ENCODE results near the gene MLLT6. TPM values are rescaled to one million over a fixed set of nuclear protein-coding genes. Genes with fewer than 3 reads are reported as not detected.

MLLT6 gene
- total RNA-seq, 1 donor from 2014 or later = 20.9 TPM

DNA sequence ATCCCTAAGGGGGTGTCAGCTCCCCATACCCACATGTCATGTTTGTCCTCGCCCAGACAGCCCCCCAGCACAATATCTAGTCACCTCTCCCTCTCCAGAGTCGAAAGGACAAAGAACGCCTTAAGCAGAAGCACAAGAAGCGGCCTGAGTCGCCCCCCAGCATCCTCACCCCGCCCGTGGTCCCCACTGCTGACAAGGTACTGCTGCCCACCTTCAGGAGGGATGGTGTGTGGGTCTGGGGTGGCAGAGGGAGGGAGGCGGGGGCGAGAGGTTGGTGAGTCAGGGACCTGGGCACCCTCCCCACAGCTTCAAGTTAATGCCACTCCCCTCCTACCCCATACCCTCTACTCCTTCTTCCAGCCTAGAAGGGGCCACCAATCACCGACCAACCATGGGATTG is 7.5 kb downstream of the MLLT6 start:
- Histone ChIP-seq H3K27me3 (ENCODE audit: insufficient read depth, low read length) (no peaks in the 10 kb centered on the region), H4K20me1 (ENCODE audit: insufficient read depth, low read length) (peaks cover 25% of the 10 kb centered on the region), H3K9ac (ENCODE audit: low read length) (no peak overlapping the region), H3K79me2 (ENCODE audit: insufficient read depth, low read length) (no peaks in the 10 kb centered on the region), H3K36me3 (ENCODE audit: insufficient read depth, low read length) (peaks cover 3% of the 10 kb centered on the region), H3K4me3 (ENCODE audit: insufficient read depth, low read depth, low read length) (no peak overlapping the region), H2AFZ (ENCODE audit: low read depth, low read length) (no peak overlapping the region), H3K4me1 (ENCODE audit: insufficient read depth, low read length) (no peaks in the 10 kb centered on the region), H3K27ac (ENCODE audit: low read depth, low read length) (no peak overlapping the region), H3K9me3 (ENCODE audit: insufficient read depth, low read depth, low read length) (no peaks in the 10 kb centered on the region), H3K4me2 (ENCODE audit: low read length) (no peak overlapping the region)
- no peak for DNase-seq (ENCODE audit: low read depth)
- no peak for TF ChIP-seq EZH2 (IDR thresholded peaks at IDR 0.05; ENCODE audit: insufficient read depth, low read length)
- TF ChIP-seq, protein P1, sequence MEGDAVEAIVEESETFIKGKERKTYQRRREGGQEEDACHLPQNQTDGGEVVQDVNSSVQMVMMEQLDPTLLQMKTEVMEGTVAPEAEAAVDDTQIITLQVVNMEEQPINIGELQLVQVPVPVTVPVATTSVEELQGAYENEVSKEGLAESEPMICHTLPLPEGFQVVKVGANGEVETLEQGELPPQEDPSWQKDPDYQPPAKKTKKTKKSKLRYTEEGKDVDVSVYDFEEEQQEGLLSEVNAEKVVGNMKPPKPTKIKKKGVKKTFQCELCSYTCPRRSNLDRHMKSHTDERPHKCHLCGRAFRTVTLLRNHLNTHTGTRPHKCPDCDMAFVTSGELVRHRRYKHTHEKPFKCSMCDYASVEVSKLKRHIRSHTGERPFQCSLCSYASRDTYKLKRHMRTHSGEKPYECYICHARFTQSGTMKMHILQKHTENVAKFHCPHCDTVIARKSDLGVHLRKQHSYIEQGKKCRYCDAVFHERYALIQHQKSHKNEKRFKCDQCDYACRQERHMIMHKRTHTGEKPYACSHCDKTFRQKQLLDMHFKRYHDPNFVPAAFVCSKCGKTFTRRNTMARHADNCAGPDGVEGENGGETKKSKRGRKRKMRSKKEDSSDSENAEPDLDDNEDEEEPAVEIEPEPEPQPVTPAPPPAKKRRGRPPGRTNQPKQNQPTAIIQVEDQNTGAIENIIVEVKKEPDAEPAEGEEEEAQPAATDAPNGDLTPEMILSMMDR (IDR thresholded peaks at IDR 0.05; ENCODE audit: insufficient read depth, low read depth, low read length) = no peak
- Mint-ChIP-seq H3K9me3 (ENCODE audit: unreplicated experiment) (peaks cover 2% of the 10 kb centered on the region), H3K36me3 (ENCODE audit: low read depth, unreplicated experiment) (peaks cover 24% of the 10 kb centered on the region), H3K4me3 (ENCODE audit: unreplicated experiment) (no peak overlapping the region), H3K4me1 (ENCODE audit: low read depth, unreplicated experiment) (no peaks in the 10 kb centered on the region), H3K27ac (ENCODE audit: unreplicated experiment) (no peak overlapping the region), H3K27me3 (ENCODE audit: low read depth, unreplicated experiment) (peaks cover 9% of the 10 kb centered on the region)
- FAIRE-seq = no peak

DNA sequence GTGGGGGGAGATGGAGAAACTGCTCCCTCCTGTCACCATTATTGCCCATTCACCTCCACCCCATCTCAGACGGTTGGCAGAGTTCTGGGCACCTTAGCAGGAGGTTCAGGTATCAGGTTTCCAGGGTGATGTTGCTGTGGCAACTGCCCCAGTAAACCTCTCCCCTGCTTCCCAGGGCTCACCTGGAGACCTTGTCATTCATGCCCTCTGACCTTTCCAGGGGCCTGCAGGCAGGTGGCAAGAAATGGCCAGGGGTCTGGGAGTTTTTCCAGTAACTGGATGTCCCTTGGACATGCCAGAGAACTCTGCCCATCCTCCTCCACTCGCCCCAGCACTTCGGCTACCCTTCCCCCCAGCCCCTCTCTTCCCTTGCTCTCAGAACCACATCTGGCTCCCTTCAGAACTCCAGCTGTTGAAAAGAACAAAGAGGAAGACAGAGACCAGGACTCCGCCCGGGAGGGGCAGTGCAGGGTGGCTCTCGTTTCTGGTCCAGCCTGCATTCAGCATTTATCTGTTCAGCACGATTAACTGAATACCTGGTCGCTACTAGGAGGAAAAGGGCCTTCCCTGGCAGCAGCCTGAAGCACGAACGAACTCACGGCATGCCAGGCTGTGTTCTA is 8.5 kb downstream of the MLLT6 start:
- Histone ChIP-seq H4K20me1 (ENCODE audit: insufficient read depth, low read length) (peaks cover 21% of the 10 kb centered on the region), H3K4me3 (ENCODE audit: insufficient read depth, low read depth, low read length) (no peak overlapping the region), H2AFZ (ENCODE audit: low read depth, low read length) (no peak overlapping the region), H3K4me1 (ENCODE audit: insufficient read depth, low read length) (no peaks in the 10 kb centered on the region), H3K9ac (ENCODE audit: low read length) (no peak overlapping the region), H3K27ac (ENCODE audit: low read depth, low read length) (no peak overlapping the region), H3K27me3 (ENCODE audit: insufficient read depth, low read length) (no peaks in the 10 kb centered on the region), H3K79me2 (ENCODE audit: insufficient read depth, low read length) (no peaks in the 10 kb centered on the region), H3K9me3 (ENCODE audit: insufficient read depth, low read depth, low read length) (no peaks in the 10 kb centered on the region), H3K4me2 (ENCODE audit: low read length) (no peak overlapping the region), H3K36me3 (ENCODE audit: insufficient read depth, low read length) (peaks cover 5% of the 10 kb centered on the region)
- peaks cover 30% of the 10 kb centered on the region for H3K36me3 Mint-ChIP-seq (ENCODE audit: low read depth, unreplicated experiment)
- FAIRE-seq (no peak), DNase-seq (ENCODE audit: low read depth) (no peak)
- no peak overlapping the region for H3K4me3 Mint-ChIP-seq (ENCODE audit: unreplicated experiment)
- H3K27me3 Mint-ChIP-seq (ENCODE audit: low read depth, unreplicated experiment) = peaks cover 4% of the 10 kb centered on the region
- peak overlapping the region; percentile 26 for H3K27ac Mint-ChIP-seq (ENCODE audit: unreplicated experiment)
- TF ChIP-seq EZH2 (IDR thresholded peaks at IDR 0.05; ENCODE audit: insufficient read depth, low read length) = no peak
- TF ChIP-seq, protein P1 (IDR thresholded peaks at IDR 0.05; ENCODE audit: insufficient read depth, low read depth, low read length) = no peak
- H3K4me1 Mint-ChIP-seq (ENCODE audit: low read depth, unreplicated experiment) = no peaks in the 10 kb centered on the region
- peaks cover 2% of the 10 kb centered on the region for H3K9me3 Mint-ChIP-seq (ENCODE audit: unreplicated experiment)

GRCh38 chr17:38715216-38715943 is 10.3 kb downstream of the MLLT6 start:
- Histone ChIP-seq H4K20me1 (ENCODE audit: insufficient read depth, low read length) (peaks cover 7% of the 10 kb centered on the region), H2AFZ (ENCODE audit: low read depth, low read length) (no peak overlapping the region), H3K79me2 (ENCODE audit: insufficient read depth, low read length) (no peaks in the 10 kb centered on the region), H3K4me3 (ENCODE audit: insufficient read depth, low read depth, low read length) (no peak overlapping the region), H3K9me3 (ENCODE audit: insufficient read depth, low read depth, low read length) (no peaks in the 10 kb centered on the region), H3K27me3 (ENCODE audit: insufficient read depth, low read length) (no peaks in the 10 kb centered on the region), H3K4me1 (ENCODE audit: insufficient read depth, low read length) (no peaks in the 10 kb centered on the region), H3K36me3 (ENCODE audit: insufficient read depth, low read length) (peaks cover 5% of the 10 kb centered on the region), H3K27ac (ENCODE audit: low read depth, low read length) (no peak overlapping the region), H3K4me2 (ENCODE audit: low read length) (no peak overlapping the region), H3K9ac (ENCODE audit: low read length) (no peak overlapping the region)
- no peak for FAIRE-seq
- peaks cover 25% of the 10 kb centered on the region for H3K36me3 Mint-ChIP-seq (ENCODE audit: low read depth, unreplicated experiment)
- DNase-seq (ENCODE audit: low read depth) = no peak
- H3K4me3 Mint-ChIP-seq (ENCODE audit: unreplicated experiment) = no peak overlapping the region
- H3K27me3 Mint-ChIP-seq (ENCODE audit: low read depth, unreplicated experiment) = peaks cover 2% of the 10 kb centered on the region
- TF ChIP-seq, protein P1 (IDR thresholded peaks at IDR 0.05; ENCODE audit: insufficient read depth, low read depth, low read length) = no peak
- TF ChIP-seq EZH2 (IDR thresholded peaks at IDR 0.05; ENCODE audit: insufficient read depth, low read length) = no peak
- H3K9me3 Mint-ChIP-seq (ENCODE audit: unreplicated experiment) = no peaks in the 10 kb centered on the region
- no peak overlapping the region for H3K27ac Mint-ChIP-seq (ENCODE audit: unreplicated experiment)
- no peaks in the 10 kb centered on the region for H3K4me1 Mint-ChIP-seq (ENCODE audit: low read depth, unreplicated experiment)

All from astrocyte (in vitro differentiated cells and primary cell).